Neutrophil (primary cell): ENCODE measurements around the gene RPUSD2.

Experiments
- H3K27ac ChIP-seq: fragments of 200-600 bp; sonication (generic); 2 replicates; pipeline ENCODE4 v1.5.1; 2016; ENCODE audit warnings: mild to moderate bottlenecking, moderate library complexity
- H3K27me3 ChIP-seq: fragments of 200-600 bp; sonication (generic); 2 replicates; pipeline ENCODE4 v1.6.0; 2016; ENCODE audit warnings: mild to moderate bottlenecking
- H3K36me3 ChIP-seq: fragments of 200-600 bp; sonication (generic); 2 replicates; pipeline ENCODE4 v1.5.1; 2017
- H3K4me1 ChIP-seq, 2 experiments: fragments of 200-600 bp in 1 of 2; sonication (generic) in 1 of 2; 1 replicate in 1 of 2; 2 replicates in 1 of 2; pipeline versions ENCODE4 v1.5.1 to v1.6.1; 2013 to 2016; ENCODE audit warnings: low read depth in 1 of 2, low read length in 1 of 2, mild to moderate bottlenecking in 1 of 2, moderate library complexity in 1 of 2; ENCODE audit not compliant: control insufficient read depth in 1 of 2, insufficient read depth in 1 of 2
- H3K4me3 ChIP-seq, 2 experiments: fragments of 200-600 bp in 1 of 2; sonication (generic) in 1 of 2; 1 replicate in 1 of 2; 2 replicates in 1 of 2; pipeline ENCODE4 v1.5.1; 2013 to 2016; ENCODE audit warnings: low read depth in 1 of 2, low read length in 1 of 2, mild to moderate bottlenecking in 1 of 2, moderate library complexity in 1 of 2
- H3K9me3 ChIP-seq: fragments of 200-600 bp; sonication (generic); 2 replicates; pipeline ENCODE4 v1.5.1; 2016
- CTCF ChIP-seq: fragments of 200-600 bp; sonication (generic); IDR thresholded peaks from 2 replicates; pipeline ENCODE4 v1.5.1; 2016; ENCODE audit warnings: antibody characterized with exemption

RPUSD2 gene

GRCh38 chr15:40545457-40545856, 23.6 kb upstream of the RPUSD2 start:
- H3K9me3 ChIP-seq: no peaks in the 10 kb centered on the region
- H3K4me3 ChIP-seq: no peak overlapping the region
- no peak for TF ChIP-seq CTCF
- H3K4me1 ChIP-seq: no peaks in the 10 kb centered on the region
- no peak overlapping the region for H3K27ac ChIP-seq
- no peaks in the 10 kb centered on the region for H3K27me3 ChIP-seq
- H3K36me3 ChIP-seq: peaks cover 5% of the 10 kb centered on the region

GRCh38 chr15:40548610-40549009, 20.5 kb upstream of the RPUSD2 start:
- Histone ChIP-seq H3K36me3 (peaks cover 15% of the 10 kb centered on the region), H3K4me3 (no peak overlapping the region), H3K4me1 (no peaks in the 10 kb centered on the region), H3K27ac (no peak overlapping the region), H3K9me3 (no peaks in the 10 kb centered on the region), H3K27me3 (no peaks in the 10 kb centered on the region)
- TF ChIP-seq CTCF: no peak

- H3K27me3 ChIP-seq: no peaks in the 10 kb centered on the region
- no peaks in the 10 kb centered on the region for H3K9me3 ChIP-seq
- H3K4me3 ChIP-seq: no peak overlapping the region
- no peak overlapping the region for H3K27ac ChIP-seq
- H3K36me3 ChIP-seq: peaks cover 22% of the 10 kb centered on the region
- TF ChIP-seq CTCF: no peak
- H3K4me1 ChIP-seq: no peaks in the 10 kb centered on the region
Observed at GRCh38 chr15:40549894-40550293, 19.2 kb upstream of the RPUSD2 start.

GRCh38 chr15:40550341-40551037, 18.6 kb upstream of the RPUSD2 start:
- H3K4me3 ChIP-seq: no peak overlapping the region
- no peak overlapping the region for H3K27ac ChIP-seq
- no peaks in the 10 kb centered on the region for H3K9me3 ChIP-seq
- TF ChIP-seq CTCF: no peak
- H3K27me3 ChIP-seq: no peaks in the 10 kb centered on the region
- H3K36me3 ChIP-seq: peaks cover 27% of the 10 kb centered on the region
- no peaks in the 10 kb centered on the region for H3K4me1 ChIP-seq

GRCh38 chr15:40554161-40554525, 15.0 kb upstream of the RPUSD2 start:
- peaks cover 32% of the 10 kb centered on the region for H3K36me3 ChIP-seq

More at GRCh38 chr15:40554161-40554525, 15.0 kb upstream of the RPUSD2 start:
- H3K27me3 ChIP-seq: no peaks in the 10 kb centered on the region
- no peak overlapping the region for H3K27ac ChIP-seq
- H3K4me1 ChIP-seq: no peaks in the 10 kb centered on the region
- TF ChIP-seq CTCF: no peak
- H3K4me3 ChIP-seq: no peak overlapping the region
- no peaks in the 10 kb centered on the region for H3K9me3 ChIP-seq
